ENCODE data around the gene TCFL5.

The TCFL5 gene

GRCh38 chr20:62905536-62906117 lies 44.0 kb upstream of the TCFL5 start:
- Histone ChIP-seq H3K9me3 (ENCODE audit: low read depth, low read length) (no peaks in the 10 kb centered on the region), H3K27ac (no peak overlapping the region)
- DNase-seq (ENCODE audit: low read depth, low spot score) = no peak

DNA sequence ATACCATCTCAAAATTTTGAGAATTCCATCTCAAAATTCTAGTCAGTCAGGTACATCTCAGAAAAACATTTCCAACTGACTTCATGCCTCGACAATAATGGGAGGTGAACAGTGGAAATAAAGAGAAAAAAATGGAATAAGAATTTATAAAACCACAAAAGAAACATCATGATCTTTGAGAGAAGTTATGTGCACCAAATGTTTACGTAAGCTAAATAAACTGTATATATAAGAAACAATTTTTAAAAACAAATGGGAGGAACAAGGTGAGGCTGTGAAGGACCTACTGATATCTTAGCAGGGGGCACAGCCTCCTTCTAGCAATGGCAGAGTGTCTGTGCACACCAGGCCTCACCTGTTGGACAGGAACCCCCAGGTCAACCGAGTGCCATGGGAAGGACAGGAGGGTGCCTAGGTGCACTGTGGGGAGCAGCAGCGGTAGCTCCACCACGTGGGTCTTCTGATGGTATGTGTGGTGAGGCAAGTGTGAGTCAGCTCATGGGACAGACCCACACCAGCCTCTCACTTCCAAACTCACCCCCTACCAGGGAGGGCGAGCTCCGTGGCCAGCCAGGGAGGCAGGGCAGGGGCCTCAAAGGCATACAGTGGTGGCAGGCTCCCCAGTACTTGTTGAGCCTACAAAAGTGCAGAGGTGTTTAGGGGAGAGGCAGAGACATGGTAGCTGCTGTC lies 41.4 kb upstream of the TCFL5 start:
- H3K9ac ChIP-seq (ENCODE audit: insufficient read length) = no peak overlapping the region
- no peaks in the 10 kb centered on the region for H3K9me3 ChIP-seq (ENCODE audit: low read depth, low read length)
- TF ChIP-seq FOXP2 (optimal IDR thresholded peaks at IDR 0.05; ENCODE audit: control extremely low read depth, extremely low read length, insufficient read depth) (no peak), POLR2AphosphoS5 (IDR thresholded peaks at IDR 0.05; ENCODE audit: borderline replicate concordance, low read depth, low read length) (no peak), EZH2 (IDR thresholded peaks at IDR 0.05) (no peak)
- DNase-seq (ENCODE audit: low read depth, low spot score) = no peak
- no peak overlapping the region for H3K4me3 ChIP-seq
- peaks cover 67% of the 10 kb centered on the region for H3K36me3 ChIP-seq (ENCODE audit: insufficient read depth, low read length)
- no peak overlapping the region for H3K27ac ChIP-seq

More at GRCh38 chr20:62905536-62906117, 44.0 kb upstream of the TCFL5 start:
- Histone ChIP-seq H3K36me3 (ENCODE audit: insufficient read depth, low read length) (peaks cover 92% of the 10 kb centered on the region), H3K4me3 (no peak overlapping the region), H3K9ac (ENCODE audit: insufficient read length) (no peak overlapping the region)
- no peak for TF ChIP-seq POLR2AphosphoS5 (IDR thresholded peaks at IDR 0.05; ENCODE audit: borderline replicate concordance, low read depth, low read length)
- no peak for TF ChIP-seq FOXP2 (optimal IDR thresholded peaks at IDR 0.05; ENCODE audit: control extremely low read depth, extremely low read length, insufficient read depth)
- TF ChIP-seq EZH2 (IDR thresholded peaks at IDR 0.05) = no peak

DNA sequence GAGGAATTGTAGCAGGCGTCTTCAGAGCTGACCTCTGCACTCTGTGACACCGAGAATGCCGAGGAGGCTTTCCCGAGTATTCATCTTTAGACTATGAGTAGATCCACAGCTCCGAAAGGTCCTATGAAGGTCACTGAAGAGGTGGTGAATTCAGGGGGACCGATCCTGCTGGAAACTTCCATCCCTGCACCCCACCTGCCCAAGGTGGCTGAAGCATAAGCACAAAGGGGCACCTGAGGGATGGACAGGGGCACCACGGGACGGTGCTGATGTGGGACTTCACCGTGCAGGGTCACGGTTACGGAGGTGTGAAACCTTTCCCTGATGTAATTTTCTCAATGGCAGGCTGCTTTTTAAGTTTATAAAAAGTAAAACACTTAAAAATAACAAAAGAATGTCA lies 40.3 kb upstream of the TCFL5 start:
- peaks cover 60% of the 10 kb centered on the region for H3K36me3 ChIP-seq (ENCODE audit: insufficient read depth, low read length)

GRCh38 chr20:62900692-62901584 lies 39.3 kb upstream of the TCFL5 start:
- H3K36me3 ChIP-seq (ENCODE audit: insufficient read depth, low read length) = peaks cover 60% of the 10 kb centered on the region
- no peak overlapping the region for H3K4me3 ChIP-seq
- H3K27ac ChIP-seq = 0 out of 2 replicates have a peak overlapping the region, but pooled peaks have one; percentile 10
- no peaks in the 10 kb centered on the region for H3K9me3 ChIP-seq (ENCODE audit: low read depth, low read length)
- no peak overlapping the region for H3K9ac ChIP-seq (ENCODE audit: insufficient read length)
- DNase-seq (ENCODE audit: low read depth, low spot score) = no peak
- no peak for TF ChIP-seq FOXP2 (optimal IDR thresholded peaks at IDR 0.05; ENCODE audit: control extremely low read depth, extremely low read length, insufficient read depth)
- TF ChIP-seq EZH2 (IDR thresholded peaks at IDR 0.05) = no peak
- TF ChIP-seq POLR2AphosphoS5 (IDR thresholded peaks at IDR 0.05; ENCODE audit: borderline replicate concordance, low read depth, low read length) = no peak

More for the DNA sequence above, 40.3 kb upstream of the TCFL5 start:
- H3K9me3 ChIP-seq (ENCODE audit: low read depth, low read length) = no peaks in the 10 kb centered on the region
- DNase-seq (ENCODE audit: low read depth, low spot score) = no peak
- no peak overlapping the region for H3K4me3 ChIP-seq
- H3K9ac ChIP-seq (ENCODE audit: insufficient read length) = no peak overlapping the region
- H3K27ac ChIP-seq = no peak overlapping the region
- TF ChIP-seq POLR2AphosphoS5 (IDR thresholded peaks at IDR 0.05; ENCODE audit: borderline replicate concordance, low read depth, low read length) (no peak), EZH2 (IDR thresholded peaks at IDR 0.05) (no peak), FOXP2 (optimal IDR thresholded peaks at IDR 0.05; ENCODE audit: control extremely low read depth, extremely low read length, insufficient read depth) (no peak)

GRCh38 chr20:62900052-62900691 lies 38.5 kb upstream of the TCFL5 start:
- H3K27ac ChIP-seq = no peak overlapping the region
- TF ChIP-seq FOXP2 (optimal IDR thresholded peaks at IDR 0.05; ENCODE audit: control extremely low read depth, extremely low read length, insufficient read depth) (no peak), POLR2AphosphoS5 (IDR thresholded peaks at IDR 0.05; ENCODE audit: borderline replicate concordance, low read depth, low read length) (peak; percentile 43; the same call in 1 of the 2 replicates)
- no peaks in the 10 kb centered on the region for H3K9me3 ChIP-seq (ENCODE audit: low read depth, low read length)
- peaks cover 59% of the 10 kb centered on the region for H3K36me3 ChIP-seq (ENCODE audit: insufficient read depth, low read length)
- no peak overlapping the region for H3K4me3 ChIP-seq
- DNase-seq (ENCODE audit: low read depth, low spot score) = no peak
- no peak overlapping the region for H3K9ac ChIP-seq (ENCODE audit: insufficient read length)

DNA sequence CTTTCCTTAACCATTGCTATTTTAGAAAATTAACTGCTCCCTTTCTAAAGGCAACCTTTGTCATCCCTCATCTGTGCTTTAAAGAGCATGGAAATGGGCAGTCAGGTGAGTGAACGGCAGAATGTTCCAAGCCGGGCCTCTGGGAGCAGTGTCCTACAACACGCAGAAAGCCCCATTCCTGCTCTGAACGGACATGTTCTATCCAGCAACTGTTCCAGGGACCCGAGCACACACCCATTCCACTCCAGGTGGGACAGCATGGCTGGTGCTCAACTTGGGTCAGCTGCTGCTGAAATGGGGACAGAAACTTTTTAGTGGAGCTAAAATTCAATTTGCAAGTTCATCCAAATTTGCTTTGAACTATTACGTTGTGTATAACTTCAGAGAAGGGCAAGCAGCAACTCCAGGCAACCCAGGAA lies 38.0 kb upstream of the TCFL5 start:
- Histone ChIP-seq H3K27ac (no peak overlapping the region), H3K4me3 (no peak overlapping the region), H3K9me3 (ENCODE audit: low read depth, low read length) (no peaks in the 10 kb centered on the region), H3K36me3 (ENCODE audit: insufficient read depth, low read length) (peaks cover 59% of the 10 kb centered on the region), H3K9ac (ENCODE audit: insufficient read length) (no peak overlapping the region)
- DNase-seq (ENCODE audit: low read depth, low spot score) = no peak
- TF ChIP-seq POLR2AphosphoS5 (IDR thresholded peaks at IDR 0.05; ENCODE audit: borderline replicate concordance, low read depth, low read length) (no peak), FOXP2 (optimal IDR thresholded peaks at IDR 0.05; ENCODE audit: control extremely low read depth, extremely low read length, insufficient read depth) (no peak), EZH2 (IDR thresholded peaks at IDR 0.05) (no peak)

- DNase-seq (ENCODE audit: low read depth, low spot score) = no peak
- H3K9ac ChIP-seq (ENCODE audit: insufficient read length) = no peak overlapping the region
- no peak overlapping the region for H3K4me3 ChIP-seq
- peaks cover 60% of the 10 kb centered on the region for H3K36me3 ChIP-seq (ENCODE audit: insufficient read depth, low read length)
- no peak overlapping the region for H3K27ac ChIP-seq
- no peaks in the 10 kb centered on the region for H3K9me3 ChIP-seq (ENCODE audit: low read depth, low read length)
- TF ChIP-seq POLR2AphosphoS5 (IDR thresholded peaks at IDR 0.05; ENCODE audit: borderline replicate concordance, low read depth, low read length) (peak; percentile 15; the same call in 1 of the 2 replicates), EZH2 (IDR thresholded peaks at IDR 0.05) (no peak)
These were observed 37.5 kb upstream of the TCFL5 start for GRCh38 chr20:62898970-62899632.
